Esophagus muscularis mucosa (tissue), 4 donors: ENCODE measurements around the gene PLEKHA8.

ENCODE experiments used
- CTCF ChIP-seq, 3 experiments: fragments of 200-600 bp in 2 of 3; fragments of 450-650 bp in 1 of 3; sonication (generic) in 2 of 3; IDR thresholded peaks; one replicate each; pipeline ENCODE4 v1.5.1; 2017 to 2019; ENCODE audit warnings: antibody characterized with exemption in 3 of 3, mild to moderate bottlenecking in 2 of 3, moderate library complexity in 1 of 3
- EP300 ChIP-seq: sonication (generic); formaldehyde crosslinking; IDR thresholded peaks from one replicate; pipeline ENCODE4 v1.6.1; 2017; ENCODE audit warnings: antibody characterized with exemption
- POLR2A ChIP-seq: fragments of 450-650 bp; IDR thresholded peaks from one replicate; pipeline ENCODE4 v1.6.1; 2017; ENCODE audit warnings: antibody characterized with exemption, moderate library complexity, mild to moderate bottlenecking, low read depth
- POLR2AphosphoS5 ChIP-seq, 2 donors: sonication (generic); formaldehyde crosslinking; IDR thresholded peaks; one replicate each; pipeline ENCODE4 v1.6.1; 2017; ENCODE audit warnings: antibody characterized with exemption in 2 of 2

- peak in 1 of 3 experiments; percentile 33 for TF ChIP-seq CTCF (IDR thresholded peaks at IDR 0.05)
- no peak for TF ChIP-seq POLR2A
- peak; percentile 63 to 88 for TF ChIP-seq POLR2AphosphoS5 (IDR thresholded peaks at IDR 0.05)
- TF ChIP-seq EP300, result no peak
Observed at GRCh38 chr7:30026229-30027064, 1.8 kb upstream of the PLEKHA8 start, which contains the start of gene FKBP14.
